Measurements from ENCODE around the gene GATB.

DNA sequence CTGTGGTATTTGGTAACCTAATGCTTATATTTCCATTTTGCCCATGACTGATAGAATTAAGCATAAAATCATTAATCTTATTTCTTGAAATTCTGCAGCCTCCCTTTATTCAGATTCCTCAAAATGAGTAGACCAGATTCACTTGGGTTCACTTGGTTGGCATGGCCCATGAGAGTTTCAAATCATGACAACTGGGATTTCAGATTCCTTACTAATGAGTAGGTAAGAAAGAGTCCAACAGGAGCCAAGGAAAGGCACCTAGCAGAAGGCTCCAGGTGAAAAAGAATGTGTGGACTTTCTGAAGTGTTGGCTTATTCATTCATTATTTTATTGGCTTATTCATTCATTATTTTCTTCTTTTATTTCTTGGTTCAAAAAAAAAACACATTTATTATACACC, 27.2 kb upstream of the GATB start:
- TF ChIP-seq, protein P1, sequence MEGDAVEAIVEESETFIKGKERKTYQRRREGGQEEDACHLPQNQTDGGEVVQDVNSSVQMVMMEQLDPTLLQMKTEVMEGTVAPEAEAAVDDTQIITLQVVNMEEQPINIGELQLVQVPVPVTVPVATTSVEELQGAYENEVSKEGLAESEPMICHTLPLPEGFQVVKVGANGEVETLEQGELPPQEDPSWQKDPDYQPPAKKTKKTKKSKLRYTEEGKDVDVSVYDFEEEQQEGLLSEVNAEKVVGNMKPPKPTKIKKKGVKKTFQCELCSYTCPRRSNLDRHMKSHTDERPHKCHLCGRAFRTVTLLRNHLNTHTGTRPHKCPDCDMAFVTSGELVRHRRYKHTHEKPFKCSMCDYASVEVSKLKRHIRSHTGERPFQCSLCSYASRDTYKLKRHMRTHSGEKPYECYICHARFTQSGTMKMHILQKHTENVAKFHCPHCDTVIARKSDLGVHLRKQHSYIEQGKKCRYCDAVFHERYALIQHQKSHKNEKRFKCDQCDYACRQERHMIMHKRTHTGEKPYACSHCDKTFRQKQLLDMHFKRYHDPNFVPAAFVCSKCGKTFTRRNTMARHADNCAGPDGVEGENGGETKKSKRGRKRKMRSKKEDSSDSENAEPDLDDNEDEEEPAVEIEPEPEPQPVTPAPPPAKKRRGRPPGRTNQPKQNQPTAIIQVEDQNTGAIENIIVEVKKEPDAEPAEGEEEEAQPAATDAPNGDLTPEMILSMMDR (IDR thresholded peaks at IDR 0.05 in 8 of 11, conservative IDR thresholded peaks at IDR 0.05 in 3 of 11): no peak
- TF ChIP-seq POLR2A (IDR thresholded peaks at IDR 0.05): no peak
- TF ChIP-seq POLR2AphosphoS5 (IDR thresholded peaks at IDR 0.05): no peak
